RWPE1 (cell line): Measurements from ENCODE around the gene CA10.

Experiments
- CTCF ChIA-PET: fragments of 350-600 bp; sonication (Branson Sonifier 250); formaldehyde crosslinking; extraction: SDS; loops from one replicate; lab custom pipeline; 2021; lab: Yijun Ruan, JAX
- POLR2A ChIA-PET: fragments of 400-600 bp; formaldehyde crosslinking; extraction: SDS; loops from one replicate; lab custom pipeline; 2020; ENCODE audit warnings: antibody characterized with exemption; ENCODE audit not compliant: low non-redundant PET; lab: Yijun Ruan, JAX
- DNase-seq: peaks from one replicate; pipeline ENCODE4 v3.0.0; 2012; ENCODE audit warnings: low spot score
- H3K27ac ChIP-seq: fragments of 450-650 bp; 2 replicates; pipeline ENCODE4 v1.5.1; 2017
- TF ChIP-seq, protein P1 (sequence below): fragments of 450-650 bp; conservative IDR thresholded peaks from 2 replicates; pipeline ENCODE4 v1.5.1; 2017; ENCODE audit warnings: low read depth, mild to moderate bottlenecking

CA10 gene

DNA sequence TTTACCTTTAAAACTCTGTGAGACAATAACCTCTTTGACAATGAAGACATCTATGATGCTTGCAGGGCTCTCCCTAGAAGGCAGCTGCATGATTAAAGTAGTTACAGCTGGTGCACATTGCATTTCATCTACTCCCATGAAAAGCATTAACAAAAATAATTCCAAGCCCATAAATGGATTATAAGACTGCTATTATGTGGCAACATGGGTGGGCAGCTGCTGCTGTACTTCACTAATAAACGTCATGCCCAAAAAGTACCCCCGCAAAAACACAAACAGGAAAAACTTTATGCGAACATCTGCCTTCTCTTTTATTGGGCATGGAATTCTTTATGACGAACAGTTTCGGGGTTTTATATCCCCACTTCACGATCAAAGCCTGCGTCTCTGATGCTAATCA lies 224.9 kb downstream of the CA10 start:
- POLR2A ChIA-PET = no interaction called here
- CTCF ChIA-PET = interaction anchor here (0.6 kb wide), 2 partner anchors 21 to 226 kb away, joined by 3 read pairs; no protein-coding TSS in a partner anchor

DNA sequence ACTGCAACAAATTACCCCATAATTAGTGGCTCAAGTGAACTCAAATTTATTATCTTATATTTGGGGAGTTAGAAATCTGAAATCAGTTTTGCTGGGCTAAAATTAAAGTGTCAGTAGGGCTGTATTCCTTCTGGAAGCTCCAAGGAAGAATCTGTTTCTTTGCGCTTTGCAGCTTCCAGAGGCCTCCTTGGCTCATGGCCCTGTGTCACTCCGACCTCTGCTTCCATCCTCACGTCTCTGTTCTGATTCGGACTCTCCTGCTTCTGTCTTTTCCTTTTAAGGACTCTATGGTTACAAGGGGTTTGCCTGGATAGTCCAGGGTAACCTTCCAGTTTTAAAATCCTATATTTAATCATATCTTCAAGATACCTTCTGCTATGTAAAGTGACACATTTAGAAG lies 232.1 kb downstream of the CA10 start:
- H3K27ac ChIP-seq = no peak overlapping the region
- ChIA-PET CTCF (no interaction called here), POLR2A (no interaction called here)
- TF ChIP-seq, protein P1, sequence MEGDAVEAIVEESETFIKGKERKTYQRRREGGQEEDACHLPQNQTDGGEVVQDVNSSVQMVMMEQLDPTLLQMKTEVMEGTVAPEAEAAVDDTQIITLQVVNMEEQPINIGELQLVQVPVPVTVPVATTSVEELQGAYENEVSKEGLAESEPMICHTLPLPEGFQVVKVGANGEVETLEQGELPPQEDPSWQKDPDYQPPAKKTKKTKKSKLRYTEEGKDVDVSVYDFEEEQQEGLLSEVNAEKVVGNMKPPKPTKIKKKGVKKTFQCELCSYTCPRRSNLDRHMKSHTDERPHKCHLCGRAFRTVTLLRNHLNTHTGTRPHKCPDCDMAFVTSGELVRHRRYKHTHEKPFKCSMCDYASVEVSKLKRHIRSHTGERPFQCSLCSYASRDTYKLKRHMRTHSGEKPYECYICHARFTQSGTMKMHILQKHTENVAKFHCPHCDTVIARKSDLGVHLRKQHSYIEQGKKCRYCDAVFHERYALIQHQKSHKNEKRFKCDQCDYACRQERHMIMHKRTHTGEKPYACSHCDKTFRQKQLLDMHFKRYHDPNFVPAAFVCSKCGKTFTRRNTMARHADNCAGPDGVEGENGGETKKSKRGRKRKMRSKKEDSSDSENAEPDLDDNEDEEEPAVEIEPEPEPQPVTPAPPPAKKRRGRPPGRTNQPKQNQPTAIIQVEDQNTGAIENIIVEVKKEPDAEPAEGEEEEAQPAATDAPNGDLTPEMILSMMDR = no peak
- no peak for DNase-seq

More for the DNA sequence above, 224.9 kb downstream of the CA10 start:
- DNase-seq = no peak
- H3K27ac ChIP-seq = no peak overlapping the region
- TF ChIP-seq, protein P1 = no peak

DNA sequence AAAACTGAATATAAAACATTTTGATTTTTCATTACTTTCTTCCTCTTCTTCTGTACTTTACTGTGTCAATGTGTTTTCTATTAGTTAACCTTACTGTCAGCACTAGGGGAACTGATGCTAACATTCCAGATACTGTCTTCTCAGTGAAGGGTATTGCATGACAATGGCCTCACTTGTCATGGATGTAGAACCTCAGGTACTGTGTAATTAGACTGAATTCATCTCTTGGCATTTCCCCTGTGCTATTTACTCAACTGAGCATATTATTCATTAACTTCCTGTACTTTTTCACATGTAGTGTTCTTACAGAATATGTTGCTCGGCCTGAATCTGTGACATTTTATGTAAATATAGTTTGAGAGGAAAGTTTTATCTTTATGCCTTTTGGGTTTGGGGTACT lies 237.0 kb downstream of the CA10 start:
- CTCF ChIA-PET = no interaction called here
- H3K27ac ChIP-seq = no peak overlapping the region
- DNase-seq = no peak
- TF ChIP-seq, protein P1 = no peak
- POLR2A ChIA-PET = no interaction called here

DNA sequence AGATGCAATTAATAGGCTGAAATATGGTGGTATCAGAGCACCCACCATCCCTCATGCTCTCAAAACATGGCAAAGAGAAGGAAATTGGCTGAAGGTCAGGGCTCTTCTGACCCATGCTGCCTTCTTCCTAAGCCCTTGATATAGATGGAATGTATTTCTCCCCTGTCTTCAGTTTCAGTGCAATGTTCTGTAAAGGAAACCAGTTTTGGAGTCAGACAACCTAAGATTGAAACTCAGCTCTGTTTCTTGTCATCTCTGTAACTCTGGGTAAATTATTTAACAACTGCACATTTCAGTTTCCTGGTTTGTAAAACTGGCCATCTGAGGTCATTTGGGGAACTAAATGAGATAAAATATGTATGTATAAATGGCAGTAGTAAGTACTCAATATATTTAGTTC lies 243.9 kb downstream of the CA10 start:
- ChIA-PET CTCF (no interaction called here), POLR2A (no interaction called here)
- H3K27ac ChIP-seq = no peak overlapping the region
- DNase-seq = no peak
- TF ChIP-seq, protein P1 = no peak

DNA sequence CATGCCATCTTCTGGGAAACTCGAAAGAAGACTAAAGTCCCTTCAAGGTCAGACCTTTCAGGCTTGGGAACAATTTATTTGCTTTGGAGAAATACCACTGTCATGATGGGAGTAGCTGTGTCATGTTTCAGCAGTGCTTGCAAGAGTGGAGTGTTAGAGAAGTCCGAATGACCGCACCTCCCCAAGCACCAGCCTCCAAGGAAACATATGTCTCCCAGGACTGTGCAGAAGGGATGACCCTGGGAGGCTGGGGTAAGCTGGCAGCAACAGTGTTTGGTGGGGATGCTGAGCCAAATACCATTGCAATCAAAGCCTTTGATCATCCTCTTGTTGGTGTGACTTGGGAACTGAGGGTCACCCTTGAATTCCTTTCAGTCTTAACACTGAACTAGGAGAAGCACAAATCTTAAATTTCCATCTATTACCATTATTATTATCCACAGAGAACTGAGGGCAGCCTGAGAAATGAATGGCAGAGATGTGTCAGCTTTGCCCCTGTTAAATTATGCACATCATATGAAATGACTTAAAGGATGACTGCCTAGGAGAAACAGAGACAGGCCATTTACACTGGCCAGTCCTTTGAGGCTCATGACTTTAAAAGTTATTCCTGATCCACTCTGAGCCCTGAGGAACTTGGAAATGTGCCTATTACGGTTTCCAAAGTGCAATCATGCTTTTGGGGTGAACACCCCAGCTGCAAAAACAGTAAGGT lies 244.9 kb downstream of the CA10 start:
- TF ChIP-seq, protein P1 = no peak
- POLR2A ChIA-PET = no interaction called here
- CTCF ChIA-PET = no interaction called here
- no peak overlapping the region for H3K27ac ChIP-seq
- no peak for DNase-seq

DNA sequence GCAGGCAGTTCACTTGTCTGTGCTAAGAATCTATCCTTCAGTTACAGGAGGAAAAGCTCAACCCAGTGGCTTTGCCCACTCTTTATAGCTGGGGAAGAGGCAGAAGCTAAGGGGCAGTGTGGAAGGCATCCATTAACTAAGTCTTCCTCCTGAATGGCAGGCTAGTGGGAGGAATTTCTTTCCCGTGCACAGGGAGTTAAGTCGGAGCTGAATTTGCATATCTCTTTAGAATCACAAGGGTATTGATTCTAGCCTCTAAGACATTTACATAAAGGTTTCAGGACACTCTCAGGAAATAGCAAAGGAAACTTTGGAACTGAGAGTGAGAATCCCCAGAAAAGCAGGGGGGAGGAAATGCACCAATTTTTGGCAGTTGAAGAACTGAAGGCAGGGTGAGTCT lies 245.6 kb downstream of the CA10 start:
- no peak overlapping the region for H3K27ac ChIP-seq
- POLR2A ChIA-PET = no interaction called here
- no peak for DNase-seq
- CTCF ChIA-PET = no interaction called here
- TF ChIP-seq, protein P1 = no peak
